ENCODE results near the gene DAP. TPM values are rescaled to one million over a fixed set of nuclear protein-coding genes. Genes with fewer than 3 reads are reported as not detected.

The DAP gene
- total and polyA plus RNA-seq, 2 experiments from 2014 or later = 35.7 to 37.6 TPM

DNA sequence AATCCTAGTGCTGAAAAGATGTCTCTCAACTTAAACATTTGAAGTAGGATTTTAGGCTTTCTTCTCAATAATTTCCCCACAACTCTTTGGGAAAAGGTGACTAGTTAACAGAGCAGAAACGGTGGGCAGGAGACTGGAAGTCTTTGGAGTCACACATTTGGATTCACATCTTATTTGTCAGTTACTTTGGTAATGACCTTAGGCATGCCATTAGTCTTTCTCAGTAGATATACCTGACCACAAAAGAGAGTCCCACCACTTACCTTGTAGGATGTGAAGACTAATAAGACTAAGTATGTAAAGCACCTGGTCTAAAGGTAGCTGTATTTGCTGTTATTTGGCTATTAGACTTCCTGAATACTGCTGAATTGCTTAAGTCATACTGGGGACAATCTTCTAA lies 35.4 kb downstream of the DAP start:
- H3K27me3 Mint-ChIP-seq (ENCODE audit: insufficient read depth, low read depth, poor library complexity) = no peaks in the 10 kb centered on the region
- peaks cover 6% of the 10 kb centered on the region; the same call in 2 of the 3 replicates for H3K4me1 Mint-ChIP-seq
- H3K27ac Mint-ChIP-seq = no peak overlapping the region

More for the DNA sequence above, 35.4 kb downstream of the DAP start:
- ATAC-seq (no peak), DNase-seq (ENCODE audit: low spot score) (no peak)
- no peaks in the 10 kb centered on the region for H3K27me3 ChIP-seq (ENCODE audit: insufficient read depth)
- H3F3A ChIP-seq (replicated peaks; ENCODE audit: low read depth) = no peaks in the 10 kb centered on the region
- H2AFZ ChIP-seq = no peak overlapping the region
- Mint-ChIP-seq H3K36me3 (ENCODE audit: low read depth) (peaks cover 3% of the 10 kb centered on the region; the same call in 1 of the 3 replicates), H3K4me3 (no peak overlapping the region), H3K9me3 (no peaks in the 10 kb centered on the region)
- no peaks in the 10 kb centered on the region for H3K79me2 ChIP-seq (replicated peaks; ENCODE audit: insufficient read depth)
- no peak overlapping the region for H3K27ac ChIP-seq (ENCODE audit: low read depth)
- no peaks in the 10 kb centered on the region for H3K36me3 ChIP-seq (ENCODE audit: insufficient read depth)
- H3K9me2 ChIP-seq (ENCODE audit: insufficient read depth) = 0 out of 2 replicates have a peak, but pooled peaks cover 7% of the 10 kb centered on the region
- no peak for TF ChIP-seq POLR2AphosphoS5 (IDR thresholded peaks at IDR 0.05; ENCODE audit: low read depth)
- TF ChIP-seq, protein P1, sequence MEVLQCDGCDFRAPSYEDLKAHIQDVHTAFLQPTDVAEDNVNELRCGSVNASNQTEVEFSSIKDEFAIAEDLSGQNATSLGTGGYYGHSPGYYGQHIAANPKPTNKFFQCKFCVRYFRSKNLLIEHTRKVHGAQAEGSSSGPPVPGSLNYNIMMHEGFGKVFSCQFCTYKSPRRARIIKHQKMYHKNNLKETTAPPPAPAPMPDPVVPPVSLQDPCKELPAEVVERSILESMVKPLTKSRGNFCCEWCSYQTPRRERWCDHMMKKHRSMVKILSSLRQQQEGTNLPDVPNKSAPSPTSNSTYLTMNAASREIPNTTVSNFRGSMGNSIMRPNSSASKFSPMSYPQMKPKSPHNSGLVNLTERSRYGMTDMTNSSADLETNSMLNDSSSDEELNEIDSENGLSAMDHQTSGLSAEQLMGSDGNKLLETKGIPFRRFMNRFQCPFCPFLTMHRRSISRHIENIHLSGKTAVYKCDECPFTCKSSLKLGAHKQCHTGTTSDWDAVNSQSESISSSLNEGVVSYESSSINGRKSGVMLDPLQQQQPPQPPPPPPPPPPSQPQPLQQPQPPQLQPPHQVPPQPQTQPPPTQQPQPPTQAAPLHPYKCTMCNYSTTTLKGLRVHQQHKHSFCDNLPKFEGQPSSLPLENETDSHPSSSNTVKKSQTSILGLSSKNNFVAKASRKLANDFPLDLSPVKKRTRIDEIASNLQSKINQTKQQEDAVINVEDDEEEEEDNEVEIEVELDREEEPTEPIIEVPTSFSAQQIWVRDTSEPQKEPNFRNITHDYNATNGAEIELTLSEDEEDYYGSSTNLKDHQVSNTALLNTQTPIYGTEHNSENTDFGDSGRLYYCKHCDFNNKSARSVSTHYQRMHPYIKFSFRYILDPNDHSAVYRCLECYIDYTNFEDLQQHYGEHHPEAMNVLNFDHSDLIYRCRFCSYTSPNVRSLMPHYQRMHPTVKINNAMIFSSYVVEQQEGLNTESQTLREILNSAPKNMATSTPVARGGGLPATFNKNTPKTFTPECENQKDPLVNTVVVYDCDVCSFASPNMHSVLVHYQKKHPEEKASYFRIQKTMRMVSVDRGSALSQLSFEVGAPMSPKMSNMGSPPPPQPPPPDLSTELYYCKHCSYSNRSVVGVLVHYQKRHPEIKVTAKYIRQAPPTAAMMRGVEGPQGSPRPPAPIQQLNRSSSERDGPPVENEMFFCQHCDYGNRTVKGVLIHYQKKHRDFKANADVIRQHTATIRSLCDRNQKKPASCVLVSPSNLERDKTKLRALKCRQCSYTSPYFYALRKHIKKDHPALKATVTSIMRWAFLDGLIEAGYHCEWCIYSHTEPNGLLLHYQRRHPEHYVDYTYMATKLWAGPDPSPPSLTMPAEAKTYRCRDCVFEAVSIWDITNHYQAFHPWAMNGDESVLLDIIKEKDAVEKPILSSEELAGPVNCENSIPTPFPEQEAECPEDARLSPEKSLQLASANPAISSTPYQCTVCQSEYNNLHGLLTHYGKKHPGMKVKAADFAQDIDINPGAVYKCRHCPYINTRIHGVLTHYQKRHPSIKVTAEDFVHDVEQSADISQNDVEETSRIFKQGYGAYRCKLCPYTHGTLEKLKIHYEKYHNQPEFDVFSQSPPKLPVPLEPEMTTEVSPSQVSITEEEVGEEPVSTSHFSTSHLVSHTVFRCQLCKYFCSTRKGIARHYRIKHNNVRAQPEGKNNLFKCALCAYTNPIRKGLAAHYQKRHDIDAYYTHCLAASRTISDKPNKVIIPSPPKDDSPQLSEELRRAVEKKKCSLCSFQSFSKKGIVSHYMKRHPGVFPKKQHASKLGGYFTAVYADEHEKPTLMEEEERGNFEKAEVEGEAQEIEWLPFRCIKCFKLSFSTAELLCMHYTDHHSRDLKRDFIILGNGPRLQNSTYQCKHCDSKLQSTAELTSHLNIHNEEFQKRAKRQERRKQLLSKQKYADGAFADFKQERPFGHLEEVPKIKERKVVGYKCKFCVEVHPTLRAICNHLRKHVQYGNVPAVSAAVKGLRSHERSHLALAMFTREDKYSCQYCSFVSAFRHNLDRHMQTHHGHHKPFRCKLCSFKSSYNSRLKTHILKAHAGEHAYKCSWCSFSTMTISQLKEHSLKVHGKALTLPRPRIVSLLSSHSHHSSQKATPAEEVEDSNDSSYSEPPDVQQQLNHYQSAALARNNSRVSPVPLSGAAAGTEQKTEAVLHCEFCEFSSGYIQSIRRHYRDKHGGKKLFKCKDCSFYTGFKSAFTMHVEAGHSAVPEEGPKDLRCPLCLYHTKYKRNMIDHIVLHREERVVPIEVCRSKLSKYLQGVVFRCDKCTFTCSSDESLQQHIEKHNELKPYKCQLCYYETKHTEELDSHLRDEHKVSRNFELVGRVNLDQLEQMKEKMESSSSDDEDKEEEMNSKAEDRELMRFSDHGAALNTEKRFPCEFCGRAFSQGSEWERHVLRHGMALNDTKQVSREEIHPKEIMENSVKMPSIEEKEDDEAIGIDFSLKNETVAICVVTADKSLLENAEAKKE (CRISPR knock-in tag; IDR thresholded peaks at IDR 0.05) = no peak
- TF ChIP-seq STAT1 (IDR thresholded peaks at IDR 0.05; ENCODE audit: unreplicated experiment) = no peak
- TF ChIP-seq NANOG (IDR thresholded peaks at IDR 0.05; ENCODE audit: borderline replicate concordance) = no peak
- TF ChIP-seq JUNB (IDR thresholded peaks at IDR 0.05; ENCODE audit: unreplicated experiment) = no peak
- TF ChIP-seq, protein P2, sequence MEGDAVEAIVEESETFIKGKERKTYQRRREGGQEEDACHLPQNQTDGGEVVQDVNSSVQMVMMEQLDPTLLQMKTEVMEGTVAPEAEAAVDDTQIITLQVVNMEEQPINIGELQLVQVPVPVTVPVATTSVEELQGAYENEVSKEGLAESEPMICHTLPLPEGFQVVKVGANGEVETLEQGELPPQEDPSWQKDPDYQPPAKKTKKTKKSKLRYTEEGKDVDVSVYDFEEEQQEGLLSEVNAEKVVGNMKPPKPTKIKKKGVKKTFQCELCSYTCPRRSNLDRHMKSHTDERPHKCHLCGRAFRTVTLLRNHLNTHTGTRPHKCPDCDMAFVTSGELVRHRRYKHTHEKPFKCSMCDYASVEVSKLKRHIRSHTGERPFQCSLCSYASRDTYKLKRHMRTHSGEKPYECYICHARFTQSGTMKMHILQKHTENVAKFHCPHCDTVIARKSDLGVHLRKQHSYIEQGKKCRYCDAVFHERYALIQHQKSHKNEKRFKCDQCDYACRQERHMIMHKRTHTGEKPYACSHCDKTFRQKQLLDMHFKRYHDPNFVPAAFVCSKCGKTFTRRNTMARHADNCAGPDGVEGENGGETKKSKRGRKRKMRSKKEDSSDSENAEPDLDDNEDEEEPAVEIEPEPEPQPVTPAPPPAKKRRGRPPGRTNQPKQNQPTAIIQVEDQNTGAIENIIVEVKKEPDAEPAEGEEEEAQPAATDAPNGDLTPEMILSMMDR (conservative IDR thresholded peaks at IDR 0.05; ENCODE audit: low read depth in 2 of 2) = no peak
- no peak for TF ChIP-seq EZH2phosphoT487 (IDR thresholded peaks at IDR 0.05; ENCODE audit: unreplicated experiment)
- TF ChIP-seq, protein P3, sequence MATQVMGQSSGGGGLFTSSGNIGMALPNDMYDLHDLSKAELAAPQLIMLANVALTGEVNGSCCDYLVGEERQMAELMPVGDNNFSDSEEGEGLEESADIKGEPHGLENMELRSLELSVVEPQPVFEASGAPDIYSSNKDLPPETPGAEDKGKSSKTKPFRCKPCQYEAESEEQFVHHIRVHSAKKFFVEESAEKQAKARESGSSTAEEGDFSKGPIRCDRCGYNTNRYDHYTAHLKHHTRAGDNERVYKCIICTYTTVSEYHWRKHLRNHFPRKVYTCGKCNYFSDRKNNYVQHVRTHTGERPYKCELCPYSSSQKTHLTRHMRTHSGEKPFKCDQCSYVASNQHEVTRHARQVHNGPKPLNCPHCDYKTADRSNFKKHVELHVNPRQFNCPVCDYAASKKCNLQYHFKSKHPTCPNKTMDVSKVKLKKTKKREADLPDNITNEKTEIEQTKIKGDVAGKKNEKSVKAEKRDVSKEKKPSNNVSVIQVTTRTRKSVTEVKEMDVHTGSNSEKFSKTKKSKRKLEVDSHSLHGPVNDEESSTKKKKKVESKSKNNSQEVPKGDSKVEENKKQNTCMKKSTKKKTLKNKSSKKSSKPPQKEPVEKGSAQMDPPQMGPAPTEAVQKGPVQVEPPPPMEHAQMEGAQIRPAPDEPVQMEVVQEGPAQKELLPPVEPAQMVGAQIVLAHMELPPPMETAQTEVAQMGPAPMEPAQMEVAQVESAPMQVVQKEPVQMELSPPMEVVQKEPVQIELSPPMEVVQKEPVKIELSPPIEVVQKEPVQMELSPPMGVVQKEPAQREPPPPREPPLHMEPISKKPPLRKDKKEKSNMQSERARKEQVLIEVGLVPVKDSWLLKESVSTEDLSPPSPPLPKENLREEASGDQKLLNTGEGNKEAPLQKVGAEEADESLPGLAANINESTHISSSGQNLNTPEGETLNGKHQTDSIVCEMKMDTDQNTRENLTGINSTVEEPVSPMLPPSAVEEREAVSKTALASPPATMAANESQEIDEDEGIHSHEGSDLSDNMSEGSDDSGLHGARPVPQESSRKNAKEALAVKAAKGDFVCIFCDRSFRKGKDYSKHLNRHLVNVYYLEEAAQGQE (IDR thresholded peaks at IDR 0.05; ENCODE audit: unreplicated experiment) = no peak
- TF ChIP-seq EZH2 (IDR thresholded peaks at IDR 0.05; ENCODE audit: low read depth, unreplicated experiment) = no peak
- TF ChIP-seq CREB1 (CRISPR knock-in tag; IDR thresholded peaks at IDR 0.05; ENCODE audit: low read depth) = no peak
- TF ChIP-seq ZNF114 (CRISPR knock-in tag; IDR thresholded peaks at IDR 0.05) = no peak
- no peak for TF ChIP-seq ZNF331 (CRISPR knock-in tag; IDR thresholded peaks at IDR 0.05; ENCODE audit: low read depth)
- TF ChIP-seq, protein P4, sequence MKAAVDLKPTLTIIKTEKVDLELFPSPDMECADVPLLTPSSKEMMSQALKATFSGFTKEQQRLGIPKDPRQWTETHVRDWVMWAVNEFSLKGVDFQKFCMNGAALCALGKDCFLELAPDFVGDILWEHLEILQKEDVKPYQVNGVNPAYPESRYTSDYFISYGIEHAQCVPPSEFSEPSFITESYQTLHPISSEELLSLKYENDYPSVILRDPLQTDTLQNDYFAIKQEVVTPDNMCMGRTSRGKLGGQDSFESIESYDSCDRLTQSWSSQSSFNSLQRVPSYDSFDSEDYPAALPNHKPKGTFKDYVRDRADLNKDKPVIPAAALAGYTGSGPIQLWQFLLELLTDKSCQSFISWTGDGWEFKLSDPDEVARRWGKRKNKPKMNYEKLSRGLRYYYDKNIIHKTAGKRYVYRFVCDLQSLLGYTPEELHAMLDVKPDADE (IDR thresholded peaks at IDR 0.05) = no peak
- no peaks in the 10 kb centered on the region for H3K4me1 ChIP-seq (ENCODE audit: insufficient read depth)
- no peak overlapping the region for H3K4me2 ChIP-seq
- H4K20me1 ChIP-seq (replicated peaks; ENCODE audit: insufficient read depth) = no peaks in the 10 kb centered on the region; the same call in 1 of the 2 replicates
- H3K4me3 ChIP-seq = no peak overlapping the region
